Measurements from ENCODE around the gene TPGS2.

DNA sequence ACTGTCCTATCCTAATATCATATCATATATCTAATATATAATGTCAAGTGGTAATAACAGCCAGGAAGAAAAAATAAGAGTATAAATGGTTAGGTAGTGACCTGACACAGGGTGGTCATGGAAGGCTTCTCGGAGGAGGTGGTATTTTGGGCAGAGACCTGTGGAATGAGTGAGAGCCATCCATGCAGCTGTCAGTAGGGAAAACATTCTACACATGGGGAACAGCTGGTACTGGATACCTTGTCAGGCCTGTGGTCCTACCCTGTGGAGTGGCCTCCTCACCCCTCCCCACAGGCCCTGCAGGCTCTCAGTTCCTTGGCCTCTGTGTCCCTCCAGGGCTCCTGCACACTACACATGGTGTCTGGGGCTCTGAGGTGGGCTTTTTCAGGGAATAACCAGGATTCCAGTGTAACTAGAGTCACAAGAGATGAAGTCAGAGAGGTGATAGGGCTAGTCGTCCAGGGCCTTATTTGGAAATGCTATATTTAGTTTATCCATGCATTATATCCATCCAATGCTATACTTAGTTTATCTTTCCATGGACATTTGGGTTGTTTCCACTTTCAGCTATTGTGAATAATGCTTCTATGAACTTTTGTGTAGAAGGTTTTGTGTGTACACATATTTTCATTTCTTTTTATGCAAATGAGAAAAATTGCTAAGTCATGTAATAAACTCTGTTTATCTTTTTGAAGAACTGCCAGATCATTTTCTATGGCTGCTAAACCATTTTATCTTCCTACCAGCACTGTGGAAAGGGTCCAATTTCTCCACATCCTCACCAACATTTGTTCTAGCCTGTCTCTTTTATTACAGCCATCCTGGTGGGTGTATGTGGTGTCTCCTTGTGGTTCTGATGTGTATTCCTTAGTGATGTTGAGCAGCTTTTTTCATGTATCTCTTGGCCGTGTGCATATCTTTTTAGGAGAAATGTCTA is 75.6 kb downstream of the TPGS2 start:
- TF ChIP-seq, protein P1, sequence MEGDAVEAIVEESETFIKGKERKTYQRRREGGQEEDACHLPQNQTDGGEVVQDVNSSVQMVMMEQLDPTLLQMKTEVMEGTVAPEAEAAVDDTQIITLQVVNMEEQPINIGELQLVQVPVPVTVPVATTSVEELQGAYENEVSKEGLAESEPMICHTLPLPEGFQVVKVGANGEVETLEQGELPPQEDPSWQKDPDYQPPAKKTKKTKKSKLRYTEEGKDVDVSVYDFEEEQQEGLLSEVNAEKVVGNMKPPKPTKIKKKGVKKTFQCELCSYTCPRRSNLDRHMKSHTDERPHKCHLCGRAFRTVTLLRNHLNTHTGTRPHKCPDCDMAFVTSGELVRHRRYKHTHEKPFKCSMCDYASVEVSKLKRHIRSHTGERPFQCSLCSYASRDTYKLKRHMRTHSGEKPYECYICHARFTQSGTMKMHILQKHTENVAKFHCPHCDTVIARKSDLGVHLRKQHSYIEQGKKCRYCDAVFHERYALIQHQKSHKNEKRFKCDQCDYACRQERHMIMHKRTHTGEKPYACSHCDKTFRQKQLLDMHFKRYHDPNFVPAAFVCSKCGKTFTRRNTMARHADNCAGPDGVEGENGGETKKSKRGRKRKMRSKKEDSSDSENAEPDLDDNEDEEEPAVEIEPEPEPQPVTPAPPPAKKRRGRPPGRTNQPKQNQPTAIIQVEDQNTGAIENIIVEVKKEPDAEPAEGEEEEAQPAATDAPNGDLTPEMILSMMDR (conservative IDR thresholded peaks at IDR 0.05 in 1 of 2, IDR thresholded peaks at IDR 0.05 in 1 of 2; ENCODE audit: extremely low read depth in 1 of 2, insufficient read depth in 1 of 2, low read depth in 1 of 2, low read length in 2 of 2), result peak in 1 of 2 donors; percentile 13
- TF ChIP-seq EZH2 (IDR thresholded peaks at IDR 0.05; ENCODE audit: borderline replicate concordance, low read length), result no peak
